ENCODE data around the gene GALNS. TPM values are rescaled to one million over a fixed set of nuclear protein-coding genes. Genes with fewer than 3 reads are reported as not detected.

Gene GALNS
- total RNA-seq, 6 experiments from 2014 or later = 16.6 to 20.7 (median 18.2) TPM

DNA sequence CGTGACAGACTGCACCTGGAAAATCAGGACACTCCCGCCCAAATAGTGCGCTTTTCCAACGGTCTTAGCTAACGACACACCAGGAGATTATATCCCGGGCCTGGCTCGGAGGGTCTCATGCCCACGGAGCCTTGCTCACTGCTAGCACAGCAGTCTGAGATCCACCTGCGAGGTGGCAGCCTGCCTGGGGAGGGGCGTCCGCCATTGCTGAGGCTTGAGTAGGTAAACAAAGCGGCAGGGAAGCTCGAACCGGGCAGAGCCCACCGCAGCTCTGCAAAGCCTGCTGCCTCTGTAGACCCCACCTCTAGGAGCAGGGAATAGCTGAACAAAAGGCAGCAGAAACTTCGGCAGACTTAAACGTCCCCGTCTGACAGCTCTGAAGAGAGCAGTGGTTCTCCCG is 5.1 kb downstream of the GALNS start:
- Mint-ChIP-seq H3K27me3 (ENCODE audit: insufficient read depth) (no peaks in the 10 kb centered on the region; the same call in 1 of the 2 replicates), H3K9me3 (no peaks in the 10 kb centered on the region), H3K4me1 (ENCODE audit: low read depth) (peaks cover 11% of the 10 kb centered on the region), H3K27ac (no peak overlapping the region), H3K36me3 (ENCODE audit: low read depth) (no peaks in the 10 kb centered on the region), H3K4me3 (no peak overlapping the region)
- TF ChIP-seq, protein P1, sequence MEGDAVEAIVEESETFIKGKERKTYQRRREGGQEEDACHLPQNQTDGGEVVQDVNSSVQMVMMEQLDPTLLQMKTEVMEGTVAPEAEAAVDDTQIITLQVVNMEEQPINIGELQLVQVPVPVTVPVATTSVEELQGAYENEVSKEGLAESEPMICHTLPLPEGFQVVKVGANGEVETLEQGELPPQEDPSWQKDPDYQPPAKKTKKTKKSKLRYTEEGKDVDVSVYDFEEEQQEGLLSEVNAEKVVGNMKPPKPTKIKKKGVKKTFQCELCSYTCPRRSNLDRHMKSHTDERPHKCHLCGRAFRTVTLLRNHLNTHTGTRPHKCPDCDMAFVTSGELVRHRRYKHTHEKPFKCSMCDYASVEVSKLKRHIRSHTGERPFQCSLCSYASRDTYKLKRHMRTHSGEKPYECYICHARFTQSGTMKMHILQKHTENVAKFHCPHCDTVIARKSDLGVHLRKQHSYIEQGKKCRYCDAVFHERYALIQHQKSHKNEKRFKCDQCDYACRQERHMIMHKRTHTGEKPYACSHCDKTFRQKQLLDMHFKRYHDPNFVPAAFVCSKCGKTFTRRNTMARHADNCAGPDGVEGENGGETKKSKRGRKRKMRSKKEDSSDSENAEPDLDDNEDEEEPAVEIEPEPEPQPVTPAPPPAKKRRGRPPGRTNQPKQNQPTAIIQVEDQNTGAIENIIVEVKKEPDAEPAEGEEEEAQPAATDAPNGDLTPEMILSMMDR (IDR thresholded peaks at IDR 0.05) = no peak
- DNase-seq = no peak

- no peak for DNase-seq
- Mint-ChIP-seq H3K36me3 (ENCODE audit: low read depth) (no peaks in the 10 kb centered on the region), H3K4me3 (no peak overlapping the region), H3K4me1 (ENCODE audit: low read depth) (peaks cover 9% of the 10 kb centered on the region), H3K27me3 (ENCODE audit: insufficient read depth) (no peaks in the 10 kb centered on the region; the same call in 1 of the 2 replicates), H3K27ac (no peak overlapping the region), H3K9me3 (no peaks in the 10 kb centered on the region)
- TF ChIP-seq, protein P1 (IDR thresholded peaks at IDR 0.05) = no peak
Measured at GRCh38 chr16:88850531-88851199, 6.1 kb downstream of the GALNS start.

DNA sequence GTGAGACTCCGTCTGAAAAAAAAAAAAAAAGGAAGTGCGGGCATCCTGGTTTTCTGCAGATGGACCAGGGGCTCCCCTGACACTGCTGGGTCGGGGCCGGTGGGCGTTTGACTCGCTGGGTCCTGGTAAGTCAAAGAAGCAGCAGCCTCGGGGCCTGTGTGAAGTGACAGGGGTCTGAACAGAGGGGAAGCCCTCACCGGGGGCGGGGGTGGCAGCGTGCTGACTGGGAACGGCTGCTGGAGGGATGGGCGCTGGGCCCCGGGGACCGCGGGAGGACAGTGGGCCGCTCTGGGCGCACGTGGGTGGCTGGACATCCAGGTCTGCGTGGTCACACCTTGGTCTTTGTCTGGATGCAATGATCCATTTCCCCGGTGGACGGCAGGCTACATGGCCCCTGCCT is 8.2 kb downstream of the GALNS start:
- DNase-seq = no peak
- Mint-ChIP-seq H3K4me3 (no peak overlapping the region), H3K27ac (no peak overlapping the region), H3K4me1 (ENCODE audit: low read depth) (no peaks in the 10 kb centered on the region), H3K9me3 (no peaks in the 10 kb centered on the region), H3K27me3 (ENCODE audit: insufficient read depth) (no peaks in the 10 kb centered on the region; the same call in 1 of the 2 replicates), H3K36me3 (ENCODE audit: low read depth) (no peaks in the 10 kb centered on the region)
- TF ChIP-seq, protein P1 (IDR thresholded peaks at IDR 0.05) = no peak

DNA sequence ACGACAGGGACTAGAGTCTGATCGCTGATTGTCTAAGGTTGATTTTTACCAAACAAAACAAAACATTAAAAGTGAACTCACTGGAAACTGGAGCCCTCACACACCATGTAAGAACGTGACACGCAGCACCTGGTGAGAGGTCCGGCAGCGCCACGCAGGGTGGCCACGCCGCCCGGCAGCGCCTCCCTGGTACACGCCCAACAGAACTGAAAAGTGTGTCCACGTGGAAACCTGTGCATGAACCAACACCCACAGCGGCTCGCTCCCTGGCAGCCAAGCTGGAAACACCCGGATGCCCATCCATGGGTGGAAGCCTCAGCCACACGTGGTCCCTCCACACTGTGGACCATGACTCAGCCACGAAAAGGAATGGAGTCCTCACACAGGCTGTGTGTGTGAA is 9.1 kb downstream of the GALNS start:
- TF ChIP-seq, protein P1 (IDR thresholded peaks at IDR 0.05) = no peak
- Mint-ChIP-seq H3K27ac (no peak overlapping the region), H3K36me3 (ENCODE audit: low read depth) (no peaks in the 10 kb centered on the region), H3K27me3 (ENCODE audit: insufficient read depth) (no peaks in the 10 kb centered on the region; the same call in 1 of the 2 replicates), H3K4me3 (no peak overlapping the region), H3K4me1 (ENCODE audit: low read depth) (no peaks in the 10 kb centered on the region), H3K9me3 (no peaks in the 10 kb centered on the region)
- DNase-seq = no peak

GRCh38 chr16:88846088-88846487 is 10.7 kb downstream of the GALNS start:
- H3K4me1 Mint-ChIP-seq (ENCODE audit: low read depth) = no peaks in the 10 kb centered on the region
- H3K27me3 Mint-ChIP-seq (ENCODE audit: insufficient read depth) = no peaks in the 10 kb centered on the region; the same call in none of the 2 replicates
- H3K9me3 Mint-ChIP-seq = no peaks in the 10 kb centered on the region
- no peak for DNase-seq
- H3K36me3 Mint-ChIP-seq (ENCODE audit: low read depth) = no peaks in the 10 kb centered on the region
- no peak overlapping the region for H3K4me3 Mint-ChIP-seq
- TF ChIP-seq, protein P1 (IDR thresholded peaks at IDR 0.05) = no peak
- H3K27ac Mint-ChIP-seq = no peak overlapping the region
